Fibroblast of lung (primary cell): ENCODE data around the gene BEND4. TPM values are rescaled to one million over a fixed set of nuclear protein-coding genes. Genes with fewer than 3 reads are reported as not detected.

Source experiments
- DNase-seq, 2 donors: peaks; one replicate each; pipeline versions ENCODE4 v3.0.0 to v3.0.0-alpha.2; 2010; ENCODE audit warnings: low read depth in 2 of 2
- H2AFZ ChIP-seq: 2 replicates; pipeline ENCODE4 v1.5.1; 2012; ENCODE audit warnings: low read length, control low read depth, inconsistent platforms
- H3K27ac ChIP-seq: 2 replicates; pipeline ENCODE4 v1.5.1; 2011; ENCODE audit warnings: low read length, control low read depth; ENCODE audit not compliant: insufficient read depth
- H3K27me3 ChIP-seq: 2 replicates; pipeline ENCODE4 v1.5.1; 2011; ENCODE audit warnings: mild to moderate bottlenecking, low read length; ENCODE audit not compliant: control insufficient read depth, insufficient read depth
- H3K36me3 ChIP-seq: 2 replicates; pipeline ENCODE4 v1.5.1; 2011; ENCODE audit warnings: low read length; ENCODE audit not compliant: control insufficient read depth, insufficient read depth
- H3K4me1 ChIP-seq: 2 replicates; pipeline ENCODE4 v1.5.1; 2011; ENCODE audit warnings: low read length; ENCODE audit not compliant: control insufficient read depth, insufficient read depth; ENCODE audit errors: extremely low read depth
- H3K4me2 ChIP-seq: 2 replicates; pipeline ENCODE4 v1.5.1; 2011; ENCODE audit warnings: low read length, control low read depth; ENCODE audit not compliant: insufficient read depth; ENCODE audit errors: extremely low read depth
- H3K4me3 ChIP-seq, 4 experiments: fragments of 200-600 bp in 1 of 4; sonication (generic) in 1 of 4; replicated peaks in 1 of 4; 2 replicates each; pipeline ENCODE4 v1.5.1; 2011 to 2016; ENCODE audit warnings: low read length in 4 of 4, low read depth in 3 of 4, mild to moderate bottlenecking in 3 of 4, control low read depth in 2 of 4, inconsistent platforms in 1 of 4, mixed read lengths in 1 of 4; ENCODE audit not compliant: insufficient read depth in 1 of 4; ENCODE audit errors: control extremely low read depth in 1 of 4
- H3K79me2 ChIP-seq: 2 replicates; pipeline ENCODE4 v1.5.1; 2012; ENCODE audit warnings: mild to moderate bottlenecking, low read length, inconsistent platforms; ENCODE audit not compliant: control insufficient read depth, insufficient read depth
- H3K9ac ChIP-seq: 2 replicates; pipeline ENCODE4 v1.5.1; 2011; ENCODE audit warnings: mild to moderate bottlenecking, low read length, control low read depth; ENCODE audit not compliant: insufficient read depth
- H3K9me3 ChIP-seq: 2 replicates; pipeline ENCODE4 v1.5.1; 2012; ENCODE audit warnings: low read depth, low read length; ENCODE audit not compliant: control insufficient read depth, insufficient read depth
- H4K20me1 ChIP-seq: 2 replicates; pipeline ENCODE4 v1.5.1; 2011; ENCODE audit warnings: low read length; ENCODE audit not compliant: control insufficient read depth, insufficient read depth; ENCODE audit errors: extremely low read depth
- CTCF ChIP-seq, 2 donors: IDR thresholded peaks in 1 of 2; conservative IDR thresholded peaks in 1 of 2; 1 replicate in 1 of 2; 2 replicates in 1 of 2; pipeline ENCODE4 v1.5.1; 2011 to 2012; ENCODE audit warnings: low read length in 2 of 2, control low read depth in 1 of 2, inconsistent platforms in 1 of 2, low read depth in 1 of 2, mild to moderate bottlenecking in 1 of 2
- EZH2 ChIP-seq: IDR thresholded peaks from 2 replicates; pipeline ENCODE4 v1.5.1; 2012; ENCODE audit warnings: low read length, control low read depth, mild to moderate bottlenecking; ENCODE audit errors: missing control alignments
- polyA plus RNA-seq, 2 donors: library from polyadenylated mRNA; depleted of rRNA in 1 of 2; stranded (reverse) in 1 of 2; unstranded in 1 of 2; fragments of >200 nt; gene quantifications; 2 replicates each; pipeline ENCODE4 v1.2.1, GENCODE V29; 2011 to 2012; ENCODE audit warnings: missing spikeins in 1 of 2
- total RNA-seq: library from RNA; depleted of rRNA; stranded (reverse); fragments of >200 nt; gene quantifications from 2 replicates; pipeline ENCODE4 v1.2.1, GENCODE V29; 2014

BEND4 gene
- total and polyA plus RNA-seq, 2 donors (not counting 1 experiment from before 2014, with no cell fraction given): under 0.01 to 0.02 TPM

GRCh38 chr4:42148425-42148824 lies 4.0 kb downstream of the BEND4 start:
- no peak overlapping the region for H3K4me3 ChIP-seq
- TF ChIP-seq CTCF (conservative IDR thresholded peaks at IDR 0.05 in 1 of 2, IDR thresholded peaks at IDR 0.05 in 1 of 2; ENCODE audit: low read depth in 1 of 2, low read length in 2 of 2) (no peak), EZH2 (no peak)
- H2AFZ ChIP-seq: no peak overlapping the region
- H3K4me2 ChIP-seq: no peak overlapping the region
- H3K4me1 ChIP-seq: no peaks in the 10 kb centered on the region
- H3K9ac ChIP-seq: no peak overlapping the region
- H3K79me2 ChIP-seq: no peaks in the 10 kb centered on the region
- no peaks in the 10 kb centered on the region for H3K9me3 ChIP-seq
- H3K36me3 ChIP-seq: no peaks in the 10 kb centered on the region
- no peaks in the 10 kb centered on the region for H4K20me1 ChIP-seq
- H3K27me3 ChIP-seq: peaks cover 39% of the 10 kb centered on the region
- H3K27ac ChIP-seq: no peak overlapping the region
- DNase-seq: no peak

GRCh38 chr4:42144028-42144427 lies 8.4 kb downstream of the BEND4 start:
- Histone ChIP-seq H3K27me3 (no peaks in the 10 kb centered on the region), H3K36me3 (no peaks in the 10 kb centered on the region), H2AFZ (no peak overlapping the region), H3K4me1 (no peaks in the 10 kb centered on the region), H3K27ac (no peak overlapping the region), H4K20me1 (no peaks in the 10 kb centered on the region), H3K9me3 (no peaks in the 10 kb centered on the region), H3K9ac (no peak overlapping the region), H3K79me2 (no peaks in the 10 kb centered on the region), H3K4me2 (no peak overlapping the region), H3K4me3 (no peak overlapping the region)
- TF ChIP-seq EZH2 (no peak), CTCF (conservative IDR thresholded peaks at IDR 0.05 in 1 of 2, IDR thresholded peaks at IDR 0.05 in 1 of 2; ENCODE audit: low read depth in 1 of 2, low read length in 2 of 2) (no peak)
- DNase-seq: no peak

- H3K4me2 ChIP-seq: no peak overlapping the region
- no peak overlapping the region for H2AFZ ChIP-seq
- H3K27me3 ChIP-seq: no peaks in the 10 kb centered on the region
- H3K79me2 ChIP-seq: no peaks in the 10 kb centered on the region
- no peak for TF ChIP-seq CTCF (conservative IDR thresholded peaks at IDR 0.05 in 1 of 2, IDR thresholded peaks at IDR 0.05 in 1 of 2; ENCODE audit: low read depth in 1 of 2, low read length in 2 of 2)
- TF ChIP-seq EZH2: no peak
- H3K4me3 ChIP-seq: no peak overlapping the region
- no peaks in the 10 kb centered on the region for H3K4me1 ChIP-seq
- no peak overlapping the region for H3K9ac ChIP-seq
- no peaks in the 10 kb centered on the region for H4K20me1 ChIP-seq
- no peaks in the 10 kb centered on the region for H3K9me3 ChIP-seq
- DNase-seq: no peak
- H3K27ac ChIP-seq: no peak overlapping the region
- no peaks in the 10 kb centered on the region for H3K36me3 ChIP-seq
Measured at GRCh38 chr4:42142591-42142990, 9.9 kb downstream of the BEND4 start.
